LNCAP (cell line): ENCODE data around the gene KCNJ10.

Experiments
- TF ChIP-seq, protein P1 (sequence below): fragments of 450-650 bp; IDR thresholded peaks from 2 replicates; pipeline ENCODE4 v1.5.1; 2017; ENCODE audit warnings: mild to moderate bottlenecking

Gene KCNJ10

GRCh38 chr1:160030657-160031364 is 39.1 kb downstream of the KCNJ10 start:
- TF ChIP-seq, protein P1, sequence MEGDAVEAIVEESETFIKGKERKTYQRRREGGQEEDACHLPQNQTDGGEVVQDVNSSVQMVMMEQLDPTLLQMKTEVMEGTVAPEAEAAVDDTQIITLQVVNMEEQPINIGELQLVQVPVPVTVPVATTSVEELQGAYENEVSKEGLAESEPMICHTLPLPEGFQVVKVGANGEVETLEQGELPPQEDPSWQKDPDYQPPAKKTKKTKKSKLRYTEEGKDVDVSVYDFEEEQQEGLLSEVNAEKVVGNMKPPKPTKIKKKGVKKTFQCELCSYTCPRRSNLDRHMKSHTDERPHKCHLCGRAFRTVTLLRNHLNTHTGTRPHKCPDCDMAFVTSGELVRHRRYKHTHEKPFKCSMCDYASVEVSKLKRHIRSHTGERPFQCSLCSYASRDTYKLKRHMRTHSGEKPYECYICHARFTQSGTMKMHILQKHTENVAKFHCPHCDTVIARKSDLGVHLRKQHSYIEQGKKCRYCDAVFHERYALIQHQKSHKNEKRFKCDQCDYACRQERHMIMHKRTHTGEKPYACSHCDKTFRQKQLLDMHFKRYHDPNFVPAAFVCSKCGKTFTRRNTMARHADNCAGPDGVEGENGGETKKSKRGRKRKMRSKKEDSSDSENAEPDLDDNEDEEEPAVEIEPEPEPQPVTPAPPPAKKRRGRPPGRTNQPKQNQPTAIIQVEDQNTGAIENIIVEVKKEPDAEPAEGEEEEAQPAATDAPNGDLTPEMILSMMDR = no peak

GRCh38 chr1:160028426-160028825 is 41.5 kb downstream of the KCNJ10 start:
- TF ChIP-seq, protein P1 = no peak

DNA sequence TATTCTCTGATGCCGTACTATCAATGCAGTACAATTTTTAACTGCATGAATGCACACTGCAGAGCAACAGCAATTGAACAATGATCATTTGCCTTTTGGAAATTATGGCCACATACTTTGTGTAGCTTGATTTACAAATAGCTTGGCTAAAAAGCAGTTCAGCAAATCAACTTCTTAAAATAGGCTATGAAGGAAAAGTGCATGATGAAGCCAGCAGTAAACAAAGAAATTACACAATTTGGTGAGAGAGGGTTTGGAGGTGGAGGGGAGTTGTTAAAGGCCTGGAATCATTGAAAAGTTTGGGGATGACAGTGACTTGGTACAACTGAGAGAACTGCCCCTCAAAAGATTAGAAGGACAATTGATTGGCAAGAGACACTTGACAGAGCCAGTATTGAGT is 44.6 kb downstream of the KCNJ10 start:
- TF ChIP-seq, protein P1 = no peak

DNA sequence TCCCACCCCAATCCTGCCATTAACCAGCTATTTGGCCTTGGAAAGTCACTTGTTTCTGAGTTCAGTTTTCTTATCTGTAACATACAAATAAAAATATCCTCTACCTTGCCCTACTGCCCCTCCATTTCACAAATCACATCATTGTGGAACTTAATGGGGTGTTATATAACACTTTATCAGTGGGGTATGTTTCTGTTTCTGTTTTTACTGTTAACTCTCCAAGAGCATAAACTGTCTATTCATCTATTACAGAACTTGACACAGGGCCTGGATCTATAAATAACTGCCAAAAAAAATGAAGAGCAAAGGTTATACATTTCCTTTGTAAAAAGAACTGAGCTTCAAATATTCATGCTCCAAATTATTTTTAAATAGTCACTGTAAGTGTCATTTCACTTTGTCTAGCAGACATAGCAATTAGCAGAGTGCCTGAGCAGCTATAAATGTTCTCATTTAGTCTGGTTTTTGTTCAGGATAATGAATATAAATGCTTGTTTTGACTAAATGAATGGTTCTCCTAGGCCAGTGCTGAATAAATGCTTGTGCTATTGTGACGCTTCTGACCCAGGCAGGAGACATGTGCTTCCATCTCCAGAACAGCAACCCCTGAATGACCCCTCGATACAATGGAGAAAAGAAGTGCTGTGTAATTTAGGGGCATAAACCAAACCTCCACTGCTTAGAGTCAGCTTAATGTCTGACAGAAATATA is 45.6 kb downstream of the KCNJ10 start:
- TF ChIP-seq, protein P1 = no peak

- TF ChIP-seq, protein P1 = no peak
These were observed 47.3 kb downstream of the KCNJ10 start for GRCh38 chr1:160022330-160023310.

- TF ChIP-seq, protein P1 = no peak
These were observed 48.4 kb downstream of the KCNJ10 start for GRCh38 chr1:160021376-160022074.

DNA sequence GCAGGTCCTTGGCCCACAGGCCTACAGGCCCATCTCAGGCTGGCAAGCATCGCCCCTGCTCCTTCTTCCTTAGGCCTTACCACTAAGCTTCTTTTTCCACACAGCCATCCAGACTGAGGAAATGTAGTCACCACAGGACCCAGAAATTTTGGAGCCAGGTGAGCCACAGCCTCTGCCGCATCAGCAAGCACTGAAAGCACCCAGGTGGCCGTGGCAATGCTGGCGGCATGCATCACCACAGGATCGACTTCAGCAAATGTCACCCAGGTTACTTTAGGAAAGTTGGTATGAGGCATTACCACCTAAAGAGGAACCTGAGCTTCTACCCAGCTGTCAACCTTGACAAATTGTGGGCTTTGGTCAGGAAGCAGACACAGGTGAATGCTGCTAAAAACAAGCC is 49.8 kb downstream of the KCNJ10 start:
- TF ChIP-seq, protein P1 = no peak
